GM12878 (cell line): ENCODE measurements around the gene GLS. TPM values are rescaled to one million over a fixed set of nuclear protein-coding genes. Genes with fewer than 3 reads are reported as not detected.

ENCODE experiments used
- ATAC-seq: fragments of 200-7000 bp; cut with Tn5 transposase; 3 replicates; pipeline ENCODE4 v1.9.1; 2020; ENCODE audit warnings: mild to moderate bottlenecking, moderate library complexity
- BruUV-seq: library from RNA; stranded (reverse); fragments of 400-500 nt; replicated peaks from 2 replicates; lab custom pipeline; 2021; lab: Mats Ljungman, UMichigan
- CTCF ChIA-PET: fragments of 300-600 bp; sonication (Branson Sonifier 250); formaldehyde crosslinking; extraction: SDS; loops from one replicate; lab custom pipeline; 2021; ENCODE audit warnings: inconsistent platforms; lab: Yijun Ruan, JAX
- POLR2A ChIA-PET: fragments of 350-600 bp; formaldehyde crosslinking; extraction: SDS; loops from one replicate; lab custom pipeline; 2021; ENCODE audit warnings: inconsistent platforms; lab: Charles Lee
- RAD21 ChIA-PET: fragments of 300-600 bp; sonication (Branson Sonifier 250); formaldehyde crosslinking; loops from one replicate; lab custom pipeline; 2023; ENCODE audit warnings: antibody characterized with exemption; ENCODE audit not compliant: unreplicated experiment; lab: Charles Lee
- SMC1A ChIA-PET: fragments of 300-600 bp; sonication (Branson Sonifier 250); formaldehyde crosslinking; loops from one replicate; lab custom pipeline; 2023; ENCODE audit not compliant: unreplicated experiment, uncharacterized antibody; lab: Charles Lee
- DNase-seq: peaks from one replicate; pipeline ENCODE4 v3.0.0-alpha.2; 2011; ENCODE audit warnings: low read depth, low spot score
- FAIRE-seq: peaks from 3 replicates; lab custom pipeline; 2011; peaks lifted over from hg19 to GRCh38; lab: Jason Lieb, UNC
- H2AFZ ChIP-seq: 2 replicates; pipeline ENCODE4 v1.6.0; 2011; ENCODE audit warnings: low read depth, low read length, control low read depth; ENCODE audit not compliant: control insufficient read depth
- H3K27ac ChIP-seq: 2 replicates; pipeline ENCODE4 v1.5.1; 2011; ENCODE audit warnings: control low read depth; ENCODE audit not compliant: control insufficient read depth, insufficient read depth
- H3K27me3 ChIP-seq, 2 experiments: replicated peaks in 1 of 2; 2 replicates each; pipeline versions ENCODE4 v1.6.0 to v1.6.1; 2011; ENCODE audit warnings: low read length in 1 of 2; ENCODE audit not compliant: control insufficient read depth in 2 of 2, insufficient read depth in 2 of 2
- H3K36me3 ChIP-seq, 2 experiments: 2 replicates each; pipeline ENCODE4 v1.5.1; 2011; ENCODE audit warnings: low read length in 1 of 2; ENCODE audit not compliant: control insufficient read depth in 2 of 2, insufficient read depth in 2 of 2
- H3K4me1 ChIP-seq: 2 replicates; pipeline ENCODE4 v1.6.1; 2011; ENCODE audit warnings: mild to moderate bottlenecking, low read length, moderate library complexity, mixed read lengths; ENCODE audit not compliant: control insufficient read depth, insufficient read depth
- H3K4me2 ChIP-seq: 2 replicates; pipeline ENCODE4 v1.6.0; 2011; ENCODE audit warnings: control low read depth; ENCODE audit not compliant: control insufficient read depth, insufficient read depth
- H3K4me3 ChIP-seq: fragments of 200-600 bp; sonication (generic); 2 replicates; pipeline ENCODE4 v1.5.1; 2016
- H3K79me2 ChIP-seq: 2 replicates; pipeline ENCODE4 v1.6.0; 2011; ENCODE audit warnings: low read length; ENCODE audit not compliant: control insufficient read depth, insufficient read depth
- H3K9ac ChIP-seq: 2 replicates; pipeline ENCODE4 v1.8.0; 2011; ENCODE audit warnings: low read length, control low read depth, mixed read lengths; ENCODE audit not compliant: control insufficient read depth, insufficient read depth
- H3K9me3 ChIP-seq: replicated peaks from 3 replicates; pipeline ENCODE4 v1.5.1; 2011; ENCODE audit warnings: mild to moderate bottlenecking, low read length; ENCODE audit not compliant: control insufficient read depth, insufficient read depth
- H4K20me1 ChIP-seq: 2 replicates; pipeline ENCODE4 v1.6.0; 2011; ENCODE audit not compliant: control insufficient read depth, insufficient read depth
- HDAC2 ChIP-seq: fragments of 200-600 bp; sonication (generic); IDR thresholded peaks from 2 replicates; pipeline ENCODE4 v1.6.1; 2017
- JUND ChIP-seq: IDR thresholded peaks from 2 replicates; pipeline ENCODE4 v1.6.1; 2012; ENCODE audit warnings: low read depth, mild to moderate bottlenecking, low read length, improper control_type of control experiment, moderate library complexity
- MXI1 ChIP-seq: fragments of 150-350 bp; IDR thresholded peaks from 2 replicates; pipeline ENCODE4 v1.6.1; 2011; ENCODE audit warnings: low read depth, mild to moderate bottlenecking, inconsistent platforms, low read length, improper control_type of control experiment
- NR2F1 ChIP-seq: fragments of 450-650 bp; conservative IDR thresholded peaks from 2 replicates; pipeline ENCODE4 v1.6.1; 2017; ENCODE audit warnings: mild to moderate bottlenecking
- POLR2A ChIP-seq: IDR thresholded peaks from 2 replicates; pipeline ENCODE4 v1.6.1; 2011; ENCODE audit warnings: low read depth, mild to moderate bottlenecking, low read length
- POLR2AphosphoS5 ChIP-seq: IDR thresholded peaks from 2 replicates; pipeline ENCODE4 v1.6.1; 2011; ENCODE audit warnings: mild to moderate bottlenecking, low read length, inconsistent platforms
- RAD51 ChIP-seq: fragments of 450-650 bp; IDR thresholded peaks from 2 replicates; pipeline ENCODE4 v1.6.1; 2016; ENCODE audit warnings: moderate library complexity, mild to moderate bottlenecking, inconsistent platforms
- WGBS: methylation state at CpG from one replicate; pipeline ENCODE4 v1.1.6; 2016; ENCODE audit warnings: low lambda C conversion rate; ENCODE audit not compliant: insufficient replicate concordance, insufficient coverage; ENCODE audit errors: missing lambda C conversion rate; 5-methylcytosine and 5-hydroxymethylcytosine counted together
- in situ Hi-C: fragments of 300-500 bp; cut with MboI; formaldehyde crosslinking; loops from 9 replicates; pipeline ENCODE4 v1.14.3; 2018; ENCODE audit warnings: mixed read lengths
- intact Hi-C: fragments of 100-400 bp; cut with micrococcal nuclease; formaldehyde crosslinking; loops from one replicate; pipeline ENCODE4 v1.14.2; 2022; ENCODE audit not compliant: unreplicated experiment
- polyA plus RNA-seq, 11 experiments: library from polyadenylated mRNA; depleted of rRNA in 4 of 11; unstranded in 6 of 11; stranded (reverse) in 5 of 11; fragments of >200 nt; fragmentation: Nextera tagmentation in 4 of 11; fragmentation: Illumina TruSeq in 1 of 11; extraction: Ambion mirVana in 4 of 11; extraction: Trizol in 1 of 11; gene quantifications; 1 replicate in 1 of 11; 2 replicates in 10 of 11; pipeline versions ENCODE4 v1.2.1 to v1.2.3, GENCODE V29; 2011 to 2016; ENCODE audit warnings: inconsistent platforms in 2 of 11, missing spikeins in 2 of 11, low read depth in 1 of 11
- total RNA-seq, 4 experiments: library from RNA; depleted of rRNA in 3 of 4; stranded (reverse); fragments of >200 nt in 3 of 4; fragmentation: Illumina TruSeq in 1 of 4; extraction: Trizol in 1 of 4; gene quantifications; 2 replicates each; pipeline versions ENCODE4 v1.2.1 to v1.2.3, GENCODE V29; 2013 to 2021
- TF ChIP-seq, protein P1 (sequence below): IDR thresholded peaks from 2 replicates; pipeline ENCODE4 v1.6.1; 2011; ENCODE audit warnings: borderline replicate concordance, low read depth, mild to moderate bottlenecking, moderate library complexity, low read length; ENCODE audit not compliant: insufficient read depth, poor library complexity, severe bottlenecking
- TF ChIP-seq, protein P2 (sequence below): IDR thresholded peaks from 2 replicates; pipeline ENCODE4 v1.6.1; 2012; ENCODE audit warnings: improper control_type of control experiment, low read depth, low read length; ENCODE audit not compliant: insufficient replicate concordance
- TF ChIP-seq, protein P3 (sequence below): fragments of 450-650 bp; IDR thresholded peaks from 2 replicates; pipeline ENCODE4 v1.6.1; 2016; ENCODE audit warnings: mild to moderate bottlenecking, moderate library complexity, borderline replicate concordance

The GLS gene
- total and polyA plus RNA-seq, 10 of the 15 experiments (the other 5 are each of a cell fraction or from before 2014, with no cell fraction given): 15.7 to 145 (median 70.8) TPM

DNA sequence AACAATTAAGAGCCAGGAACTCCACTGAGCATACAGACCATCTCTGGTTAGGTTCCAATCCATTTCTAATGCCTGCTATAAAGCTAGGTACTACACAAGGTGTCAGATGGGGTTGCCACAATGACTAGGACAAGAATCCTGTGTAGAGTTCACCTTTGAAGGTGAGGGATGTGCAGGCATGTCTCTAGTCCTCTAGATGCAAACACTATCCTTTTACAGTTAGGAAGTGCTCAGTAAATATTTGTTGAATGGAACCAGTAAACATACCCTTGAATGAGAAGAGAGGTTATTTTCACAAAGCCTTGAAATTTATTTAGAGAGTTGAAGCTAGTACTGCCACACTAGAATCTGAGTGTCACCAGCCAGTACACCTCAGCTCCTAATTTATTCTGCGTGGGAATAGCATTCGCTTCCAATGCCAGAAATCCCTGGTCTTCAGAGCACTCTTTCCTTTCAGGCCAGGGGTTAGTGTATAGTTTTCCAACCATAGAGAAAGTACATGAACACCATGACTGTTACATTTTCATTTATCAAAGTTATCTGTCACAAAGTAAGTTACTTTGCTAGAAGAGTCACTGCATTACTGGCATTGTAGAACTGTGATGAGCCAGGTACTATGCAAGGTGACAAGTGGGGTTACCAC, 85.1 kb downstream of the GLS start:
- ChIA-PET CTCF (interaction anchor here (0.7 to 3.0 kb wide), 6 partner anchors 10 to 190 kb away, joined by 3 to 15 read pairs (median 4); no protein-coding TSS in a partner anchor), SMC1A (interaction anchor here (0.5 to 1.6 kb wide), 6 partner anchors 12 to 185 kb away, joined by 3 to 5 read pairs (median 3); no protein-coding TSS in a partner anchor), POLR2A (no interaction called here), RAD21 (interaction anchor here (0.6 to 1.4 kb wide), 3 partner anchors 18 to 115 kb away, joined by 3 to 6 read pairs (median 3); no protein-coding TSS in a partner anchor)
- Histone ChIP-seq H3K4me3 (no peak overlapping the region), H3K79me2 (no peaks in the 10 kb centered on the region; the same call in none of the 2 replicates), H3K36me3 (peaks cover 18 to 56% of the 10 kb centered on the region in 2 experiments), H3K27me3 (no peaks in the 10 kb centered on the region), H3K4me2 (no peak overlapping the region), H3K9me3 (no peaks in the 10 kb centered on the region), H2AFZ (no peak overlapping the region), H3K9ac (no peak overlapping the region), H3K4me1 (no peaks in the 10 kb centered on the region), H4K20me1 (no peaks in the 10 kb centered on the region), H3K27ac (no peak overlapping the region)
- BruUV-seq: no TSS peak
- WGBS: 100% methylated on average over 2 of the region's 2 CpGs
- intact Hi-C loops (no loop called here), in situ Hi-C loops (no loop called here)
- DNase-seq (no peak), ATAC-seq (no peak), FAIRE-seq (no peak)
- TF ChIP-seq RAD51 (no peak), HDAC2 (no peak), NR2F1 (no peak), POLR2AphosphoS5 (peak; percentile 77), JUND (no peak), POLR2A (peak; percentile 46), MXI1 (no peak)
- TF ChIP-seq, protein P1, sequence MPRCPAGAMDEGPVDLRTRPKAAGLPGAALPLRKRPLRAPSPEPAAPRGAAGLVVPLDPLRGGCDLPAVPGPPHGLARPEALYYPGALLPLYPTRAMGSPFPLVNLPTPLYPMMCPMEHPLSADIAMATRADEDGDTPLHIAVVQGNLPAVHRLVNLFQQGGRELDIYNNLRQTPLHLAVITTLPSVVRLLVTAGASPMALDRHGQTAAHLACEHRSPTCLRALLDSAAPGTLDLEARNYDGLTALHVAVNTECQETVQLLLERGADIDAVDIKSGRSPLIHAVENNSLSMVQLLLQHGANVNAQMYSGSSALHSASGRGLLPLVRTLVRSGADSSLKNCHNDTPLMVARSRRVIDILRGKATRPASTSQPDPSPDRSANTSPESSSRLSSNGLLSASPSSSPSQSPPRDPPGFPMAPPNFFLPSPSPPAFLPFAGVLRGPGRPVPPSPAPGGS: no peak
- TF ChIP-seq, protein P2, sequence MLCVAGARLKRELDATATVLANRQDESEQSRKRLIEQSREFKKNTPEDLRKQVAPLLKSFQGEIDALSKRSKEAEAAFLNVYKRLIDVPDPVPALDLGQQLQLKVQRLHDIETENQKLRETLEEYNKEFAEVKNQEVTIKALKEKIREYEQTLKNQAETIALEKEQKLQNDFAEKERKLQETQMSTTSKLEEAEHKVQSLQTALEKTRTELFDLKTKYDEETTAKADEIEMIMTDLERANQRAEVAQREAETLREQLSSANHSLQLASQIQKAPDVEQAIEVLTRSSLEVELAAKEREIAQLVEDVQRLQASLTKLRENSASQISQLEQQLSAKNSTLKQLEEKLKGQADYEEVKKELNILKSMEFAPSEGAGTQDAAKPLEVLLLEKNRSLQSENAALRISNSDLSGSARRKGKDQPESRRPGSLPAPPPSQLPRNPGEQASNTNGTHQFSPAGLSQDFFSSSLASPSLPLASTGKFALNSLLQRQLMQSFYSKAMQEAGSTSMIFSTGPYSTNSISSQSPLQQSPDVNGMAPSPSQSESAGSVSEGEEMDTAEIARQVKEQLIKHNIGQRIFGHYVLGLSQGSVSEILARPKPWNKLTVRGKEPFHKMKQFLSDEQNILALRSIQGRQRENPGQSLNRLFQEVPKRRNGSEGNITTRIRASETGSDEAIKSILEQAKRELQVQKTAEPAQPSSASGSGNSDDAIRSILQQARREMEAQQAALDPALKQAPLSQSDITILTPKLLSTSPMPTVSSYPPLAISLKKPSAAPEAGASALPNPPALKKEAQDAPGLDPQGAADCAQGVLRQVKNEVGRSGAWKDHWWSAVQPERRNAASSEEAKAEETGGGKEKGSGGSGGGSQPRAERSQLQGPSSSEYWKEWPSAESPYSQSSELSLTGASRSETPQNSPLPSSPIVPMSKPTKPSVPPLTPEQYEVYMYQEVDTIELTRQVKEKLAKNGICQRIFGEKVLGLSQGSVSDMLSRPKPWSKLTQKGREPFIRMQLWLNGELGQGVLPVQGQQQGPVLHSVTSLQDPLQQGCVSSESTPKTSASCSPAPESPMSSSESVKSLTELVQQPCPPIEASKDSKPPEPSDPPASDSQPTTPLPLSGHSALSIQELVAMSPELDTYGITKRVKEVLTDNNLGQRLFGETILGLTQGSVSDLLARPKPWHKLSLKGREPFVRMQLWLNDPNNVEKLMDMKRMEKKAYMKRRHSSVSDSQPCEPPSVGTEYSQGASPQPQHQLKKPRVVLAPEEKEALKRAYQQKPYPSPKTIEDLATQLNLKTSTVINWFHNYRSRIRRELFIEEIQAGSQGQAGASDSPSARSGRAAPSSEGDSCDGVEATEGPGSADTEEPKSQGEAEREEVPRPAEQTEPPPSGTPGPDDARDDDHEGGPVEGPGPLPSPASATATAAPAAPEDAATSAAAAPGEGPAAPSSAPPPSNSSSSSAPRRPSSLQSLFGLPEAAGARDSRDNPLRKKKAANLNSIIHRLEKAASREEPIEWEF: no peak
- TF ChIP-seq, protein P3, sequence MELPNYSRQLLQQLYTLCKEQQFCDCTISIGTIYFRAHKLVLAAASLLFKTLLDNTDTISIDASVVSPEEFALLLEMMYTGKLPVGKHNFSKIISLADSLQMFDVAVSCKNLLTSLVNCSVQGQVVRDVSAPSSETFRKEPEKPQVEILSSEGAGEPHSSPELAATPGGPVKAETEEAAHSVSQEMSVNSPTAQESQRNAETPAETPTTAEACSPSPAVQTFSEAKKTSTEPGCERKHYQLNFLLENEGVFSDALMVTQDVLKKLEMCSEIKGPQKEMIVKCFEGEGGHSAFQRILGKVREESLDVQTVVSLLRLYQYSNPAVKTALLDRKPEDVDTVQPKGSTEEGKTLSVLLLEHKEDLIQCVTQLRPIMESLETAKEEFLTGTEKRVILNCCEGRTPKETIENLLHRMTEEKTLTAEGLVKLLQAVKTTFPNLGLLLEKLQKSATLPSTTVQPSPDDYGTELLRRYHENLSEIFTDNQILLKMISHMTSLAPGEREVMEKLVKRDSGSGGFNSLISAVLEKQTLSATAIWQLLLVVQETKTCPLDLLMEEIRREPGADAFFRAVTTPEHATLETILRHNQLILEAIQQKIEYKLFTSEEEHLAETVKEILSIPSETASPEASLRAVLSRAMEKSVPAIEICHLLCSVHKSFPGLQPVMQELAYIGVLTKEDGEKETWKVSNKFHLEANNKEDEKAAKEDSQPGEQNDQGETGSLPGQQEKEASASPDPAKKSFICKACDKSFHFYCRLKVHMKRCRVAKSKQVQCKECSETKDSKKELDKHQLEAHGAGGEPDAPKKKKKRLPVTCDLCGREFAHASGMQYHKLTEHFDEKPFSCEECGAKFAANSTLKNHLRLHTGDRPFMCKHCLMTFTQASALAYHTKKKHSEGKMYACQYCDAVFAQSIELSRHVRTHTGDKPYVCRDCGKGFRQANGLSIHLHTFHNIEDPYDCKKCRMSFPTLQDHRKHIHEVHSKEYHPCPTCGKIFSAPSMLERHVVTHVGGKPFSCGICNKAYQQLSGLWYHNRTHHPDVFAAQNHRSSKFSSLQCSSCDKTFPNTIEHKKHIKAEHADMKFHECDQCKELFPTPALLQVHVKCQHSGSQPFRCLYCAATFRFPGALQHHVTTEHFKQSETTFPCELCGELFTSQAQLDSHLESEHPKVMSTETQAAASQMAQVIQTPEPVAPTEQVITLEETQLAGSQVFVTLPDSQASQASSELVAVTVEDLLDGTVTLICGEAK: no peak
